GM18861 (cell line): Measurements from ENCODE around the gene ZBTB8B.
"Not testable (repeated sequence)": the region's sequence is repeated elsewhere in the genome, so short reads cannot be mapped to it uniquely, and the experiment has no call there.

Experiments used
- ATAC-seq: cut with Tn5 transposase; IDR thresholded peaks from one replicate; pipeline ENCODE4 v1.9.1; 2021; ENCODE audit not compliant: unreplicated experiment

The ZBTB8B gene

GRCh38 chr1:32468791-32469190 is 3.9 kb downstream of the ZBTB8B start:
- no peak for ATAC-seq

- no peak for ATAC-seq
These were observed 5.6 kb downstream of the ZBTB8B start for GRCh38 chr1:32470431-32470830.

- ATAC-seq = no peak
These were observed 6.3 kb downstream of the ZBTB8B start for GRCh38 chr1:32470991-32471694.

- ATAC-seq = no peak
These were observed 7.0 kb downstream of the ZBTB8B start for GRCh38 chr1:32471695-32472362.

- ATAC-seq = not testable (repeated sequence)
These were observed 8.1 kb downstream of the ZBTB8B start for GRCh38 chr1:32472966-32473365.

- ATAC-seq = no peak
These were observed 10.1 kb downstream of the ZBTB8B start for GRCh38 chr1:32474954-32475353.

- ATAC-seq = no peak
These were observed 15.1 kb downstream of the ZBTB8B start for GRCh38 chr1:32480003-32480402.

GRCh38 chr1:32480761-32481160 is 15.9 kb downstream of the ZBTB8B start:
- no peak for ATAC-seq

GRCh38 chr1:32481788-32482187 is 16.9 kb downstream of the ZBTB8B start:
- ATAC-seq = not testable (repeated sequence)

GRCh38 chr1:32485554-32486255 is 20.8 kb downstream of the ZBTB8B start:
- ATAC-seq = no peak

GRCh38 chr1:32486463-32487113 is 21.7 kb downstream of the ZBTB8B start:
- ATAC-seq = no peak

- no peak for ATAC-seq
These were observed 22.3 kb downstream of the ZBTB8B start for GRCh38 chr1:32487182-32487581.

GRCh38 chr1:32489774-32490454 is 25.0 kb downstream of the ZBTB8B start:
- no peak for ATAC-seq

- ATAC-seq = no peak
These were observed 26.5 kb downstream of the ZBTB8B start for GRCh38 chr1:32491386-32491785.

- ATAC-seq = no peak
These were observed 29.3 kb downstream of the ZBTB8B start for GRCh38 chr1:32494196-32494595.

- no peak for ATAC-seq
These were observed 30.0 kb downstream of the ZBTB8B start for GRCh38 chr1:32494711-32495337.

GRCh38 chr1:32496127-32496526 is 31.3 kb downstream of the ZBTB8B start:
- no peak for ATAC-seq

- ATAC-seq = no peak
These were observed 33.9 kb downstream of the ZBTB8B start for GRCh38 chr1:32498751-32499150.

GRCh38 chr1:32500387-32501209 is 35.7 kb downstream of the ZBTB8B start:
- ATAC-seq = no peak

GRCh38 chr1:32501865-32502264 is 37.0 kb downstream of the ZBTB8B start:
- no peak for ATAC-seq
